DMS 273 treated with DMSO at 0.1 percent for 48 hours (cell line): ENCODE measurements around the gene UPF1.

ENCODE experiments used
- DNase-seq: peaks from one replicate; lab custom pipeline; 2025; lab: John Stamatoyannopoulos, UW

The UPF1 gene

GRCh38 chr19:18857223-18857622 is 25.5 kb downstream of the UPF1 start:
- no peak for DNase-seq

- DNase-seq: no peak
Observed at GRCh38 chr19:18858906-18859646, 27.3 kb downstream of the UPF1 start.

- no peak for DNase-seq
Observed at GRCh38 chr19:18859676-18860301, 28.0 kb downstream of the UPF1 start.

- no peak for DNase-seq
Observed at GRCh38 chr19:18860302-18860700, 28.5 kb downstream of the UPF1 start.

GRCh38 chr19:18860725-18861124 is 29.0 kb downstream of the UPF1 start:
- no peak for DNase-seq

- DNase-seq: no peak
Observed at GRCh38 chr19:18861235-18861634, 29.5 kb downstream of the UPF1 start.

- no peak for DNase-seq
Observed at GRCh38 chr19:18861917-18862316, 30.2 kb downstream of the UPF1 start.

GRCh38 chr19:18862976-18863842 is 31.4 kb downstream of the UPF1 start:
- no peak for DNase-seq

GRCh38 chr19:18863843-18864362 is 32.1 kb downstream of the UPF1 start:
- no peak for DNase-seq

- DNase-seq: no peak
Observed at GRCh38 chr19:18865106-18865972, 33.6 kb downstream of the UPF1 start.

GRCh38 chr19:18865973-18866799 is 34.4 kb downstream of the UPF1 start:
- no peak for DNase-seq

- no peak for DNase-seq
Observed at GRCh38 chr19:18866800-18867123, 35.0 kb downstream of the UPF1 start.

GRCh38 chr19:18867199-18867598 is 35.4 kb downstream of the UPF1 start:
- DNase-seq: no peak

- no peak for DNase-seq
Observed at GRCh38 chr19:18867751-18868150, 36.0 kb downstream of the UPF1 start.

- DNase-seq: no peak
Observed at GRCh38 chr19:18868380-18869022, 36.7 kb downstream of the UPF1 start.

GRCh38 chr19:18869023-18869618 is 37.4 kb downstream of the UPF1 start:
- DNase-seq: no peak

GRCh38 chr19:18869781-18870530 is 38.2 kb downstream of the UPF1 start:
- no peak for DNase-seq

GRCh38 chr19:18870531-18871172 is 38.9 kb downstream of the UPF1 start:
- DNase-seq: no peak

- DNase-seq: no peak
Observed at GRCh38 chr19:18871543-18871942, 39.8 kb downstream of the UPF1 start.
